Neural progenitor cell (in vitro differentiated cells): Measurements from ENCODE around the gene CARNS1.
"Not testable (repeated sequence)": the region's sequence is repeated elsewhere in the genome, so short reads cannot be mapped to it uniquely, and the experiment has no call there.

Experiments used
- CTCF ChIP-seq: fragments of 200-600 bp; sonication (generic); IDR thresholded peaks from 2 replicates; pipeline ENCODE4 v1.5.1; 2017; ENCODE audit warnings: antibody characterized with exemption, mild to moderate bottlenecking
- EZH2phosphoT487 ChIP-seq: fragments of 200-600 bp; sonication (generic); IDR thresholded peaks from 2 replicates; pipeline ENCODE4 v1.6.1; 2017; ENCODE audit warnings: antibody characterized with exemption

GRCh38 chr11:67403085-67403484 is 12.4 kb upstream of the CARNS1 start:
- not testable (repeated sequence) for TF ChIP-seq CTCF, EZH2phosphoT487
